HG03565 (cell line): Measurements from ENCODE around the gene TTC22.

Experiments
- ATAC-seq: cut with Tn5 transposase; IDR thresholded peaks from one replicate; pipeline ENCODE4 v1.9.1; 2021; ENCODE audit warnings: mild to moderate bottlenecking, moderate library complexity; ENCODE audit not compliant: unreplicated experiment

Gene TTC22

DNA sequence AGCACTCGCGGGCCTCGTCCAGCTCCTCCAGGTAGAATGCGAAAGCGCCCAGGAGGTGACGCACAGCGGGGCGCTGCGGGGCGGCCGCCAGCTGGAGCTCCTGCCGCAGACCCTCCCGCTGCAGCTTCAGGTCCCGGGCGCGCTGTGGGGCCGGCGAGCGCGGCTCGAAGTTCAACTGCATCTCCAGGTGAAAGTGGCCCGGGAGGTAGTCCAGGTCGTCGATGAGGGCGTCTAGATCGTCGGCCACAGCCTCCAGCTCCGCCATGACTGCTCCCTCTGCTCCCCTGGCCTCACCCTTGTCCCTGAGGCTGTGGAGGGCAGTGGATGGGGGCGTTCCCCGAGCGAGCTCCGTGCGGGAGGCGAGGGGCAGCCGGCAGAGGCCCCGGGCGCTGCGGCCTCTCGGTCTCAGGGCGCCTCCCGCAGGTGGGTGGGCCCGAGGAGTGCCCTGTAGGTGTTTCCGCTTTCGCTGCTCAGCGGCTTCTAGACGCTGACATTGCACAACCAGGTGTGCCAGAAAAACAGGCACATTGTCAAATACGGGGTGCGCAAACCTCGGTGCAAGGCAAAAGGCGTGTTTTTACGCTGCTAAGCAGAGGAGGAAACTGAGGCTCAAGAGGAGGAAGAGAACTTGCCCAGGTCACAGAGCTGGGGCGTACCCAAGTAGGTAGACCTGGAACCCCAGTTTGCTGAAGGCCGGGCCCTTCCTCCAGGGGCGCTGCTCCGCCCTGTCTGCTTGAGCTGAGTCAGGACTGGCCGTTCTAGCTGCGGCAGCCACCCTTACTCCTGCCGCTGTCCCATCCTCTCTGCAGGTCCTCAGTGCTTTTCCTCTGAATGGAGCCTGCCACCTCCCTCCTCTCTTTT is at the start of gene TTC22:
Gene TTC22 (minus strand): TSS at position 425 of the 861 bp plus-strand sequence. CDS start 160 bp downstream, at position 265.
- ATAC-seq = peak; percentile 60

DNA sequence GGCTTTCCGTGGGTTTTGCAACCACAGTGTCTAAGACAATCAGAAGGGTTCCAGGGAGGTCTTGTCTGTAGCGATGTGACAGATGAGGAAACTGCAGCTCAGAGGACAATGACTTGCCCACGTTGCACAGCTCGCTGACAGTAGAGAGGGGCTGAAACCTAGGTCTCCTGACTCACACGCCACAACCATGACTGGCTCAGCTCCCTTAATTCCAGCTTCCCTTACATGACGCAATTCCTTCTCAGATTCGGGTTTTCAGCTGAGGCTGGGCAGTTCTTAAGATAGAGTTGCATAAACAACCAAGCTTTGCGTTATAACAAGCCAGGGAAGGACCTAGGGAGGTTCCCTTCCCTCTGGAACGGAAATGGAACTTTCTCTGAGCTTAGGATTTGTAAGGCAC is 49.6 kb upstream of the TTC22 start:
- ATAC-seq = no peak

DNA sequence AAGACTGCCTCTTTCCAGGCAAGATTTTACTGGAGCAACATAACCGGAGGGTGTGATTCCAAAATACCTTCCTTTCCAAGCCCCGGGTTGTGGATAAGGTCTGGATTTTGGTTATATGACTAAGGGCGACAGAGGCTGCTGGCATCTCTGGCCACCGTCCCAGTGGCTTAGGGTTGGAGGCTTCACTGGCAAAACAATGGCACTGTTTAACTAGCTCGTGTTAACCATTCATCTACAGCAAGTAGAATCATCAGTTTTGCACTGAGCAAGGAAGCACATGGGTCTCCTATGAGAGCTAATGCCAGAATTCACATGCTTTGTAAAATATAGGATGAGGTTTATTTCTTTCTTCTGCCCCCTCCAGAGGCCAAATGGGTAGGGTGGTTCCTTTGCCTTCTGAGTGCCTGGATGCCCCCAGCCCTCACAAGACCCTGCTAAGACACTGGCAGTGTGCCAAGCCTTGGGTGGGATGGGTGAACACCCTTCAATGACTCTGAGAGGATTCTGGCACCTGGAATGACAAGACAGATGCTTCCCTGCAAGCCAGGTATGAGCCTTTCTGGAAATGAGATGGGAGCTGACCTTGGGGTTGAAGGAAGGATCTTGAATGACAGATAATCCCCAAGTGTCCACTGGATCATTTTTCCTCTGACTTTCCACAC is 49.1 kb upstream of the TTC22 start:
- ATAC-seq = no peak

DNA sequence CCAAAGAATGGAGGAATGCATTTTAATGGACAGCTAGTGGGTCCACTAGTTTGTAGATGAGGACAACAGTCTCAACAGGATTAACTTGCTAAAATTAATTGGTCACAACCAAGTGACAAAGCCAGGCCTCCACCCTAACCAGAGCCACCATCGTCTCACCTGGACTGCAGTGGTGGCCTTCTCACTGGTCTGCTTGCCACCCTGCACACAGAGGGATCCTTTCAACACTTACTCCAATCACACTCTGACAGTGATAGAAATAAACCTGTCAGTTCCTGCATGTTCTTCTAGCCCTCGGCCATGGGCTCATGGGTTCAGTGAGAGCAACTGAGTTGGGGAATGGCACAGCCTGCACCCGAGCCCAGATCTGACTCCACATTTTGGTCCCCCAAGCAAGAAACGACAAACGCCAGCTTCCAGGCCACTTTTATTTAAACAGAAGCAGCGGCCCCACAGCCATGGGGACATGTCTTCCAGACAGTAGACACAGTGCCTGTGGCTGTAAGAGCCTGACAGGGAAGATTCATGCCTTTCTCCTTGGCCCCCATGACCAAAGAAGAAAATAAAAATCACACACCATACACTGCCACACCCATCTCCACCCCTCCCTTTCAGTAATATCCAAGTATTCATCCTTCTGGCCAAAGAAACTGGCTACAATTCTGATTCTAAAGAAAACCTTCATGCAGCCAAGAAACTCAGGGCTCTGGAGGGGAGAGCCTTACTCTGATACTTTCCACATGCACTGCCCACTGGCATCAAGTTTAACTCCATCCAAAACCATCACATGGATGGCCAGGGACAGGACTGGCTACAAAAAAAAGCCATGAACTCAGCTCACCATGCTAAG is 48.3 kb upstream of the TTC22 start:
- no peak for ATAC-seq

DNA sequence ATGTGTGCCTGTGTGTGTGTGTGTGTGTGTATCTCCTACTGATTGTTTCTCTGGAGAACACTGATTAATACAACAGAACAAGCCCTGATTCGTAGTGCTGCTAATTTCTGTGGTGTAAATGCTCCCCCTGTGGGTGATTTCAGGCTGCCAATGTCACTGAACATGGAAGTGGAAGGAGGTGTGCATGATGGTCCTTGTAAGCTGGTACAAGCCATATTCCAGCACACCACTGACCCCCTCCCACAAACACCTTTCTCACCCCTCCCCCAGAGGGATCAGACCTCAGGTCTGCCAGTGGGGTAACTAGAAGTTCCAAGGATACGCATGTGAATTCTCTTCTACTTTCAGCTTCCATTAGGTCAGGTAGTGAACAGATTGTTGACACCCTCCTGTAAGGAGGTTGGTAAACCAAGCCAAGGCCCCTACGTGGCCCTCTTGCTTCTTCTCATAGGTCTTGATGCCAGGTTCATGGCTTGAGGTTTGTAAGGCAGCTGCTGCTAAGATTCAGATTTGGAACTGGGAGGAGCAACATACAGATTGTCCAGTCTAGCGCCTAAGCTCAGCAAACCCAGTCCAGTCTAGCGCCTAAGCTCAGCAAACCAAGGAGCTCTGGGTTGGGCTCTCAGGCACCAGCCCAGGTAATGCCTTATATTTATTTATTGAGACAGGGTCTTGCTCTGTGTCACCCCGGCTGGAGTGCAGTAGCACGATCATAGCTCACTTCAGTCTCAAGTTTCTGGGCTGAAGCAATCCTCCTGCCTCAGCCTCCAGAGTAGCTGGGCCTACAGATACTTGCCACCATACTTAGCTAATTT is 47.2 kb upstream of the TTC22 start:
- no peak for ATAC-seq

DNA sequence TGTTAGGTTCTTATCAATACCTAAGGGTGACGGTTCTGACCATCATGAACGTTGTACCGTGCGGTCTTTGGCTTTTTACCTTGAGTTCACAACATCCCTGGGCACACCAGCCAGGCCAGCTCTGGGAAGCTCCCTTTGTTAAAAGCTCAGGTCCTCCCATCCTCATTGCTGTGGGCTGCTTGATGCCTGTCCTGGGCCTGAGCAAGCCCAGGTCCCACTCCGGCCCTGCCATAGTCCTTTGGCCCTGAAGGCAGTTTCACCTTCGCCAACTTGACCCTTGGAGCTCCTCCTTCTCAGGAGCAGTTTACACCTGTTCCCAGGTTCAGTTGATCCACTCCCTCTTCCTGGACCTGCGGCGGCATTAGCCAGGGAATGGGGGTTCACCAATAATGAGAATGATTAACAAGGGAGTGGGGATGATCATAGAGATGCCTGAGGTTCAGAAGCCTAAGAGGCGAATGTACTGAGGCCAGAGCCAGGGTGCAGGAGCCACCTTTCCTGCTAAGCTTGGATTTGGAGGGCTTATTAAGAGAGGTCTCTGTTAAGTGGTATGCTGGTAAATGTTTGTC is 45.7 kb upstream of the TTC22 start:
- ATAC-seq = no peak

DNA sequence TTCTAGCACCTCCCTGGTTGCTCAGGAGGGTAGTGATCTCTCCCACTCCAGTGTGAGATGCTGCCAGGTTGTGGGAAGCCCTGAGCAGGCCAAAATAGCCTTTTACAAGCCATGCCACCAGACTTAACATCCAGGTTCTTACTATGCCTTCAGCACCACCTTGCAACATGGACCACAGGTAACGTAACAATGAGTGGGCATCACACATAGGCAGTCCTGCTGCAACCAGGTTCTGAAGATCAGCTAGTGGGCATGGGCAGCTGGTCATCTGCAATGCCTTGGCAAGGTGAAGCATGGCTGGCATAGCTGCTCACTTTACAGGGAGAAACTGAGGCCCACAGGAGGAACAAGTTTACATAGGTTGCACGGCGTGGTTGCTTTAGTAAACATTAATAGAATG is 45.2 kb upstream of the TTC22 start:
- no peak for ATAC-seq

DNA sequence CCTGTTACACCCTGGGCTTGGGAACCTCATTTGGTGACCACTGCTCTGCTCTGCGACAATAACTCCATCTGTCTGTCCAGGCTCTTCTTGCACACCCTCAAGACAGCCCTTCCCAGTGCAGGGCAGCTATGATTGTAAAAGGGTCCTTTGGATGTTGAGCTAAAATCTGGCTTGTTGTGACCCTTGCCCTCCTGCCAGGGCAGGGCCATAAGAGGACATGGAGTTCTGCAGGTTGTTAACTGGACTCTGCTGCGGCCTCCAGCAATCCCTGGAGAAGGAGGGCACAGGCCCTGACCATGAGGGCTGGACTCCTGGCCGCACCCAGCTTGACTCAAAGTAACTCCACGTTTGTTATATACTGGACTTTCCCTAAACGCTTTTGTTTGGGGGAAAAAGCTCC is 44.6 kb upstream of the TTC22 start:
- no peak for ATAC-seq

DNA sequence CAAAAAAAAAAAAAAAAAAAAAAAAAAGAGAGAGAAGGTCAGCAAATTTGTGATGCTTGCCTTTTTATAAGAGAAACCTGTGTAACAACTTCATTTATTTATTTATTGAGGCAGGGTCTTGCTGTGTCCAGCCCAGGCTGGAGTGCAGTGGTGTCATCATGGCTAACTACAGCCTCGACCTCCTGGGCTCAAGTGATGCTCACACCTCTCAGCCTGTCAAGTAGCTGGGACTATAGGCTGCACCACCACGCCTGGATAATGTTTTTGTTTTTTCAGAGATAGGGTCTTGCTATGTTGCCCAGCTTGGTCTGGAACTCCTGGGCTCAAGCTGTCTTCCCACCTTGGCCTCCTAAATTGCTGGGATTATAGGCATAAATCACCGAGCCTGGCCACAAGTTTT is 43.4 kb upstream of the TTC22 start:
- ATAC-seq = no peak

DNA sequence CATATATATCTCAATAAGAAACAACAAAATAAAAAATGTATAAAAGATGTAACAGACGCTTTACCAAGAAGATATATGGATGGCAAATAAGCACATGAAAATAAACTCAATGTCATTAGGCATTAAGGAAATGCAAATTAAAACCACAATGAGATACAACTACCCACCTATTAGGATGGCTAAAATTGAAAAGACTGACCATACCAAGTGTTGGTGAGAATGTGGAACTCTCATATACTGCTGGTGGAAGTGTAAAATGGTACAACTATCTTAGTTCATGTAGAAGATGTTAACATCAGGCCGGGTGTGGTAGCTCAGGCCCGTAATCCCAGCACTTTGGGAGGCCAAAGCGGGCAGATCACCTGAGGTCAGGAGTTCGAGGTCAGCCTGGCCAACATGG is 42.3 kb upstream of the TTC22 start:
- no peak for ATAC-seq

DNA sequence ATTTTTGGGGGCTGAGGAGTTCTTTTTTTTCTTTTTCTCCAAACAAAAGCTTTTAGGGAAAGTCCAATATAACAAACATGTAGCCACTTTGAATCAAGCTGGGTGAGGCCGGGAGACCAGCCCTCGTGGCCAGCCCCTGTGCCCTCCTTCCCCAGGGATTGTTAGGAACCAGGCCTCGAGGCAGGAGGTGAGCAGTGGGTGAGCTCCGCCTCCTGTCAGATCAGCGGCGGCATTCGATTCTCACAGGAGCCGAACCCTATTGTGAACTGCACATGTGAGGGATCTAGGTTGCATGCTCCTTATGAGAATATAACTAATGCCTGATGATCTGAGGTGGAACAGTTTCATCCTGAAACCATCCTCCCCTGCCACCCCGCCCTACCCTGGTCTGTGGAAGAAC is 41.8 kb upstream of the TTC22 start:
- ATAC-seq = no peak

DNA sequence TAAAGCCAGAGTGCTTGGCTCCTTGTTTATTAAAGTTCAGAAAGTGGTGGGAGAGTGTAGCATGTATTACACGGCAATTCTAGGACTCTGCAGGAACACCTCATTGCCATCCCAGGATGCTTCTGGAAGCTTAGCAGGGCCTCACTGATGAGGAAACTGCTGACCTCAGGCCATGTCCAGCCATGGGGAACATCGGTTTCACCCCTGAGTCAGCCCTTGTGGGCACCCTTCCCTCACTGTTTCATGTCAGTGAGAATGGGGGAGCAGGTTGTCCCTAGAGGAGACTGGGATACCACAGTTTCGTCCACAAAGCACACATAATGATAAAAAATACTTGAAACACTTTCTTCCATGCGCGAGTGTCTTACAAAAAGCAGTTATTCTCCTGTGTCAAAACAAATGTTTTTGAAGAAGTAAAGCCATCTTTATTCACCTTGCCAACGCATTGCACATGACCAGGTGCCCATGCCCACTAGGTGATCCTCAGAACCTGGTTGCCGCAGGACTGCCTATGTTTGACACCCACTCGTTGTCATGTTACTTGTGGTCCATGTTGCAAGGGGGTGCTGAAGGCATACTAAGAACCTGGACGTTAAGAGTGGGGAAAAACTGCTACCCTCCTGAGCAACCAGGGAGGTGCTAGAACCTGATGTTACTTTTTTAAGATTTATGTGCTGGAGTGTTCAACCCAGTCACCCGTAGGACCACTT is 41.2 kb upstream of the TTC22 start:
- no peak for ATAC-seq

DNA sequence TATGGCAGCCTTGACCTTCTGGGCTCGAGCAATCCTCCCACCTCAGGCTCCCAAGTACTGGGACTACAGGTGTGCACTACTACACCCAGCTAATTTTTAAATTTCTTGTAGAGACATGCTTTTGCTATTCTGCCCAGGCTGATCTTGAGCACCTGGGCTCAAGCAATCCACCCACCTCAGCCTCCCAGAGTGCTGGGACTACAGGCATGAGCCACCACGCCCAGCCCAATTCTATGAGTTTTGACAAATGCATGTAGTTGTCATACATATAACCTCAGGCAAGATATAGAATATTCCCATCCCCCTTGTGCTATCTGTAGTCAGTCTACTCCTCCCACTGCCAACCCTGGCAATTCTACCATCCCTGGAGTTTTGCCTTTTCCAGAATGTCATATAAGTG is 38.7 kb upstream of the TTC22 start:
- no peak for ATAC-seq

DNA sequence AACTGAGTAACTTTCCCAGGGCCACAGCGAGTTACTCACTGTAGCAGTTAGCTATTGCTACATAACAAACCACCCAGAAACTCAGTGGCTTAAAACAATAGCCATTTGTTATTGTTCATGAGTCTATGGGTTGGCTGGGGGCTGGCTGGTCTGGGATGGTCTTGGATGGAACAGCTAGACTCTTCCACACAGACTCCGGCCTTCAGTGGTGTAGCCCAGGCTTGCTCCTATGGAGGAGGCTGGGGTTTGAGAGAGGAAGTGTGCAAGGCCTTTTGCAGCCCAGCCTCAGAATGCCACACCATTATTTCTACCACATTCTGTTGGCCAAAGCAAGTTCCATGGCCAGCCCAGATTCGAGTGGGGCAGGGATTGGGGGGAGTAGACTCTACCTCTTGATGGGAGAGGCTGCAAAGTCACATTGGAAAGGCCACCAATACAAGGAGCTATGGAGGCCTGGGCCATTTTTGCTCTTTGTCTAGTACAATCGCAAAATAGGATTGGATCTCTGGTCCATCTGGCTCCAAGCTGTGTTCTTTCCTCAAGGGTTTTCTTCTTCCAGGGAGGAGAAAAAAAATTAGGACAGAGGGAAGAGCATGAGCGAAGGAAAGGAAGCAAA is 37.5 kb upstream of the TTC22 start:
- no peak for ATAC-seq

DNA sequence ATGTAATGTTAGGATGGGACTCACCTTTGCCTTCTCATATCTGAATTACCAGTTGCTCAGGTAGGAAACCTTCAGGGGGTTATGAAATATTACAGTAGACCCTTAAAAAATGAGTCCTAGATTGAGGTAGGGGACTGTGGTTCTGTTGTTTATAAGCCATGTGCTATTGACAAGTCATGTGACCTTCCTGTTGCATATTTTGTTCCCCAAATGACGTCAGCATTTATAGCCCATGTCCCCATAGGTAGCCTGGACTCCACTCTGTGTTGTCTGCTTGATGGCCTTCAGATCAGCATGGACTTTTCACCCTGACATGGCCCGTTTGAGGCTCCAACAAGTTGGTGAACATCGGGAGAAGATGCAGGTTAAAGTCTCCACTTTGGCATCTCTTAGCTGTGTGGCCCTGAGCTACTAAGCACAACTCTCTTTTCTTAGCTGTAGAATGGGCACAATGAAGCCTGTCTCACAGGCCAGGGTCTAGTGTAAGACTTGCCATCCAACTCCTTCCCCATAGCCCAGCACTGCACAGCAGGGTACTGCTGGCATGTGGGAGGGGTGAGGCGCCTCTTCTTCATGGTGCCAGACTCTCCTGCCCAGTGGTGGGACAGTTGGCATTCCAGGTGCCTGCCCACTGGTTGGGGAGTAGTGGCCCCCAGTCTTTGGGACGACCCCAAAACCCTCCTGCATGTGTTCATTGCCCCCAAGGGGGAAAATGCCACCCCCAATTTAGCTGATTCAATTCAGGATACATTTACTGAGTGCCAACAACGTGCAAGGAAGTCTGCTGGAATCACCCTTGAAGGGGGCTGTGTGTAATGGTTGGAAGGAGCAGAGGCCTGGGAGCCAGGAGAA is 36.1 kb upstream of the TTC22 start:
- ATAC-seq = no peak

DNA sequence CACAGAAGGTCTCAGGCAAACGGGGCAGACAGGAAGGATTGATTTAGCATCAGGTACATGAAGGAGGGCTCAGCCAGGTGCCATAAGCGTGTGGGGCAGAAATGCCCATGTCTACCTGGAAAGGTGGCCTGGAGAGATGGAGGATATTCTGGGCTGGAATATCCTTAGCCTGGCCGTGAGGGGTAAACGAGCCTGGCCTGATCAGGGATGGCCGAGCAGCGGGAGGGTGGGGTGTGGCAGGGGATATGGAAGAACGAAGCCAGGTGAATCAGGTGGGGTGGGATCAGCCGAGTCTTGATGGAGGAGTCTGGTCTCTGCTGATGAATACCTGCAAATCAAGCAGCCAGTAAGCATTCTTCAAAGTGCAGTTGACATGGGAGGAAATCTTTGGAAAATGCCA is 35.5 kb upstream of the TTC22 start:
- ATAC-seq = no peak

DNA sequence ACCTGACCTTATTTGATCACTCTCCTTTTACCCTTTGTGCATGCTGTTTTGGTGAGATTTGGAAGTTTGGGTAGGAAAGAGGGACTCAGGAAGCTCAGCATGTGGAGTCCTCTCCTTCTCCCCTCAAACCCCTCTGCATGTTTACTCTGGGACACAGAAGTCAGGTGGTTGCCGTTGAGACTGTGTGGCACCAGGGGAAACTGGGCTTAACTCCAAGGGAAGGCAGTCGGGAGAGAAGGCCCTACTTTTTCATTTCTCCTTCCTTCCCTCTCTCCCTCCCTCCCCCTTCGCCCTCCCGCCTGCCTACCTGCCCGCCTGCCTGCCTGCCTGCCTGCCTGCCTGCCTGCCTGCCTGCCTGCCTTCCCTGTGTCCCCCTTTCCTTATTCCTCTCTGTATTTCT is 34.8 kb upstream of the TTC22 start:
- ATAC-seq = no peak

DNA sequence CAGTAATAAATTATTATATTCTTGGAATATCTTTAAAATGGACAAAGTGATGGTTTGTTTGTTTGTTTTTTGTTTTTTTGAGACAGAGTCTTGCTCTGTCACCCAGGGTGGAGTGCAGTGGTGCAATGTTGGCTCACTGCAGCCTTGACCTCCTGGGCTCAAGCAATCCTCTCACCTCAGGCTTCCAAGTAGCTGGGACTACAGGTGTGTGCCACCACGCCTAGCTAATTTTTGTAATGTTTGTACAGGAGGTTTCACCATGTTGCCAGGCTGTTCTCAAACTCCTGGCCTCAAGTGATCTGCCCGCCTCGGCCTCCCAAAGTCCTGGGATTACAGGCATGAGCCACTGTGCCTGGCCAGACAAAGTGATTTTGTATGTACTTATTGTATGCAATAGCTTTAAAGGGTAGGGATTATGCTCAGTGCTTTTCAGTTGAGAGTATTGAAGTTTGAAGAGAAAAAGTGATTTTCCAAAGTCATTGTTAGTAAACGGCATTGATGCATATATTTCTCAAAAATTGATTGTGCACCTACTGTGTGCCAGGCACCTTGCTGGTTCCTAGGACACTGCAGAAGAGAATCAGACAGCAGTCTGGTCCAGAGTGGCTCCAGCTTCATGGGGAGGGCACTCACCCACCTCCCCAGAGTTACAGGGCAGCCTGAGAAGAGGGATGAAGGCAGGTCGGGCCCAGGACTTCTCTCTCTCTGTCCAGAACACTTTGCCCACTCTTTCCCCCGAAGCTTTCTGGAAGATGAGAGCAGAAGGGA is 34.2 kb upstream of the TTC22 start:
- ATAC-seq = no peak
